Thymus (tissue), 14 donors: Measurements from ENCODE around the gene KPNA2. TPM values are rescaled to one million over a fixed set of nuclear protein-coding genes. Genes with fewer than 3 reads are reported as not detected.

Experiments
- DNase-seq, 9 donors: peaks; one replicate each; pipeline ENCODE4 v3.0.0-alpha.2; 2013; ENCODE audit warnings: low spot score in 9 of 9, low read depth in 6 of 9, missing footprints in 1 of 9
- H3K27ac ChIP-seq, 2 donors: one replicate each; pipeline ENCODE4 v1.5.1; 2013; ENCODE audit warnings: control low read depth in 1 of 2, low read depth in 1 of 2, low read length in 1 of 2, mild to moderate bottlenecking in 1 of 2, moderate library complexity in 1 of 2
- H3K27me3 ChIP-seq, 2 donors: one replicate each; pipeline ENCODE4 v1.5.1; 2013; ENCODE audit warnings: low read length in 1 of 2; ENCODE audit not compliant: control insufficient read depth in 2 of 2, insufficient read depth in 1 of 2
- H3K36me3 ChIP-seq, 2 donors: one replicate each; pipeline ENCODE4 v1.5.1; 2013; ENCODE audit warnings: low read length in 1 of 2, mild to moderate bottlenecking in 1 of 2, moderate library complexity in 1 of 2; ENCODE audit not compliant: control insufficient read depth in 2 of 2, insufficient read depth in 2 of 2
- H3K4me1 ChIP-seq, 2 donors: one replicate each; pipeline ENCODE4 v1.5.1; 2013; ENCODE audit warnings: low read length in 2 of 2; ENCODE audit not compliant: control insufficient read depth in 2 of 2, insufficient read depth in 2 of 2
- H3K4me3 ChIP-seq, 2 donors: one replicate each; pipeline ENCODE4 v1.5.1; 2013; ENCODE audit warnings: low read length in 2 of 2, control low read depth in 1 of 2, mild to moderate bottlenecking in 1 of 2
- H3K9me3 ChIP-seq, 2 donors: one replicate each; pipeline ENCODE4 v1.5.1; 2013; ENCODE audit warnings: low read length in 1 of 2, mild to moderate bottlenecking in 1 of 2; ENCODE audit not compliant: control insufficient read depth in 2 of 2, insufficient read depth in 1 of 2
- WGBS: extraction: QIAGEN DNeasy Blood & Tissue Kit; methylation state at CpG from one replicate; pipeline ENCODE4 v1.1.7; 2013; 5-methylcytosine and 5-hydroxymethylcytosine counted together
- long read RNA-seq, 10 donors: transcript quantifications; one replicate each; lab custom pipeline, GENCODE V29; 2026
- polyA plus RNA-seq: library from polyadenylated mRNA; stranded (reverse); fragments of 200-250 nt; gene quantifications from one replicate; pipeline ENCODE4 v1.2.3, GENCODE V29; 2013
- total RNA-seq: library from RNA; stranded (reverse); fragments of 120-200 nt; gene quantifications from one replicate; pipeline ENCODE4 v1.2.4, GENCODE V29; 2013
- donor health status: healthy.

KPNA2 gene
- total RNA-seq (111 TPM), polyA plus RNA-seq (29.9 TPM)
- long read RNA-seq, donor 1, transcript KPNA2-201 (11 exons, 2,181 nt), result major isoform, 17 of 24 reads
- long read RNA-seq, donor 1, partial matches to known transcripts, result 6 of 24 reads
- long read RNA-seq, donor 1, other reads (novel, unspliced or antisense), result 0 of 24 reads
- long read RNA-seq, donor 2, result 0 reads
- long read RNA-seq, donor 3, transcript KPNA2-201 (11 exons, 2,181 nt), result major isoform, 64 of 168 reads
- long read RNA-seq, donor 3, partial matches to known transcripts, result 101 of 168 reads
- long read RNA-seq, donor 3, other reads (novel, unspliced or antisense), result 0 of 168 reads
- long read RNA-seq, donor 4, transcript KPNA2-201 (11 exons, 2,181 nt), result major isoform, 22 of 48 reads
- long read RNA-seq, donor 4, partial matches to known transcripts, result 25 of 48 reads
- long read RNA-seq, donor 4, other reads (novel, unspliced or antisense), result 0 of 48 reads
- long read RNA-seq, donor 5, transcript KPNA2-206 (2 exons, 507 nt), result minor isoform, 6 of 118 reads
- long read RNA-seq, donor 5, transcript KPNA2-201 (11 exons, 2,181 nt), result major isoform, 61 of 118 reads
- long read RNA-seq, donor 5, partial matches to known transcripts, result 51 of 118 reads
- long read RNA-seq, donor 5, other reads (novel, unspliced or antisense), result 0 of 118 reads
- long read RNA-seq, donor 6, transcript KPNA2-201 (11 exons, 2,181 nt), result major isoform, 48 of 75 reads
- long read RNA-seq, donor 6, partial matches to known transcripts, result 24 of 75 reads
- long read RNA-seq, donor 6, other reads (novel, unspliced or antisense), result 0 of 75 reads
- long read RNA-seq, donor 7, transcript KPNA2-201 (11 exons, 2,181 nt), result major isoform, 64 of 141 reads
- long read RNA-seq, donor 7, partial matches to known transcripts, result 65 of 141 reads
- long read RNA-seq, donor 7, other reads (novel, unspliced or antisense), result 10 of 141 reads
- long read RNA-seq, donor 8, transcript KPNA2-201 (11 exons, 2,181 nt), result major isoform, 26 of 44 reads
- long read RNA-seq, donor 8, partial matches to known transcripts, result 17 of 44 reads
- long read RNA-seq, donor 8, other reads (novel, unspliced or antisense), result 0 of 44 reads
- long read RNA-seq, donor 9, transcript KPNA2-201 (11 exons, 2,181 nt), result major isoform, 48 of 94 reads
- long read RNA-seq, donor 9, partial matches to known transcripts, result 35 of 94 reads
- long read RNA-seq, donor 9, other reads (novel, unspliced or antisense), result 10 of 94 reads
- long read RNA-seq, donor 10, transcript KPNA2-201 (11 exons, 2,181 nt), result major isoform, 44 of 81 reads
- long read RNA-seq, donor 10, partial matches to known transcripts, result 35 of 81 reads
- long read RNA-seq, donor 10, other reads (novel, unspliced or antisense), result 0 of 81 reads

GRCh38 chr17:68035523-68036303 is at the start of gene KPNA2:
Gene KPNA2, plus strand, starts transcription at chr17:68035735. Its CDS starts 1,398 bp downstream, at chr17:68037133.
- under 1% methylated on average over 67 of the region's 72 CpGs for WGBS
- Histone ChIP-seq H3K36me3 (peaks cover 22 to 38% of the 10 kb centered on the region in 2 donors), H3K27ac (peak within 1 kb of the TSS; percentile 83 to 93), H3K4me1 (peaks cover 0 to 9% of the 10 kb centered on the region in 2 donors), H3K9me3 (peaks cover 0 to 3% of the 10 kb centered on the region in 2 donors), H3K27me3 (no peaks in the 10 kb centered on the region), H3K4me3 (peak within 1 kb of the TSS; percentile 91 to 99)
- peak in 8 of 9 donors; percentile 42 to 99 (median 95) for DNase-seq

DNA sequence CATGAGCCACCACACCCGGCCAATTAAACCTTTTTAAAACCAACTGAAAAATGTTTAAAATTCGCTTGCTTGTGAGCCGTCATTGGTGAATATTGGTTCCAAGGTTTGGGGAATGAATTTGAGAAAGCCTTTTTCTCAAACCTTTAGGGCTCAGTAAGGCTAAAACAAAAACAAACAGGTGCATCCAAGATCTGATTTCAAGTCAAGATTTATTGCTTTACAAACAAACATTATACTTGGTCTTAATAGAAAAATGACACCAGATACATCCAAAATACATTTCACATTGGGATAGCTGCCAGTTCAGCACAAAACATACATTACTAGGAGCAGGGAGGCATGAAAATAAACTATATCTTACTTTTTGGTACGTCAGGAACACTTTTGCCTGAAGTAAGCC is 44.6 kb upstream of the KPNA2 start:
- no peaks in the 10 kb centered on the region for H3K36me3 ChIP-seq
- H3K27ac ChIP-seq, result no peak overlapping the region
- no peak overlapping the region for H3K4me3 ChIP-seq
- no peak for DNase-seq
- peaks cover 7 to 24% of the 10 kb centered on the region in 2 donors for H3K4me1 ChIP-seq
- 96% methylated on average over 4 of the region's 4 CpGs for WGBS
- H3K9me3 ChIP-seq, result no peaks in the 10 kb centered on the region
- peaks cover 37 to 41% of the 10 kb centered on the region in 2 donors for H3K27me3 ChIP-seq

DNA sequence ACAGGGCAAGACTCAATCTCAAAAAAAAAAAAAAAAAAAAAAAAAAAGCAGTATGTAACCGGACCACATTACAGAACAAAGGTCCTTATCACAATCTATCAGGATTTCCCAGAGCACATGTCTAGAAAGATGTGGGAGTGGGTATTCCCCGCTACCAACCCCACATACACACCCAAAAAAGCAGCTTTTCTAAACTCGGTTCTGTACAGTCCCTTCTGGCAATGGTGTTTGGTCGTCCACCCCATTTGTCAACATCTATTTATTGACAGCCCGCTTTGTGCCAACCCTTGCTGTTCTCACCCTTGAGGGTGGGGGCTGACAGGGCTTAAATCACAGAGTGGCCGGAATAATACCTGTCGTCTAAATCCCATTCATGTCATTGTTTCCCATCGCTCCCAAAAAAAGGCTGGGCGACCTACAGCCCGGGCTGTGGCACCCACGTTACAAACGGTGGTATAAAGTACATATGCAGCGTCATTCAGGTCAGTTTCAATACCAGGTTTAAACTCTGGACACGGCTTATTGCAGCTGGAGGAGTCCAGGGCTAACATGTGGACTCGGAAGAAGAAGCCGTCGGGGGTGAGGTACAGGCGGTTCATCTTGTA is 42.9 kb upstream of the KPNA2 start:
- Histone ChIP-seq H3K4me1 (peaks cover 7 to 25% of the 10 kb centered on the region in 2 donors), H3K36me3 (no peaks in the 10 kb centered on the region), H3K27ac (peak overlapping the region; percentile 10 to 12), H3K9me3 (no peaks in the 10 kb centered on the region), H3K27me3 (peaks cover 43 to 59% of the 10 kb centered on the region in 2 donors), H3K4me3 (peak overlapping the region; percentile 39 to 60)
- DNase-seq, result peak in 1 of 9 donors; percentile 5
- WGBS, result 12% methylated on average over 18 of the region's 18 CpGs

GRCh38 chr17:67993153-67993997 is 42.2 kb upstream of the KPNA2 start:
- Histone ChIP-seq H3K27me3 (peaks cover 45 to 66% of the 10 kb centered on the region in 2 donors), H3K36me3 (no peaks in the 10 kb centered on the region), H3K9me3 (no peaks in the 10 kb centered on the region), H3K4me3 (peak overlapping the region; percentile 49 to 60), H3K27ac (peak overlapping the region; percentile 64 to 86), H3K4me1 (peaks cover 7 to 25% of the 10 kb centered on the region in 2 donors)
- DNase-seq, result peak in 7 of 9 donors; percentile 33 to 73 (median 41)
- under 1% methylated on average over 144 of the region's 144 CpGs for WGBS

GRCh38 chr17:67993998-67994361 is 41.6 kb upstream of the KPNA2 start:
- Histone ChIP-seq H3K4me3 (peak overlapping the region; percentile 49 to 60), H3K27me3 (peaks cover 46 to 70% of the 10 kb centered on the region in 2 donors), H3K36me3 (no peaks in the 10 kb centered on the region), H3K4me1 (peaks cover 7 to 25% of the 10 kb centered on the region in 2 donors), H3K9me3 (no peaks in the 10 kb centered on the region), H3K27ac (peak overlapping the region; percentile 64 to 86)
- 9% methylated on average over 21 of the region's 21 CpGs for WGBS
- peak in 1 of 9 donors; percentile 31 for DNase-seq

- Histone ChIP-seq H3K27me3 (peaks cover 49 to 70% of the 10 kb centered on the region in 2 donors), H3K4me3 (peak overlapping the region; percentile 17 to 44), H3K27ac (no peak overlapping the region), H3K9me3 (no peaks in the 10 kb centered on the region), H3K36me3 (no peaks in the 10 kb centered on the region), H3K4me1 (peaks cover 7 to 25% of the 10 kb centered on the region in 2 donors)
- 35% methylated on average over 9 of the region's 9 CpGs for WGBS
- peak in 1 of 9 donors; percentile 29 for DNase-seq
These were observed 40.5 kb upstream of the KPNA2 start for GRCh38 chr17:67994817-67995569.
